Measurements from ENCODE around the gene IPO13. TPM values are rescaled to one million over a fixed set of nuclear protein-coding genes. Genes with fewer than 3 reads are reported as not detected.

IPO13 gene
- total RNA-seq, 4 donors from 2014 or later = 19.3 to 32.4 (median 20.5) TPM

- peak within 1 kb of the TSS; percentile 61 to 94 (median 74) for H3K4me3 ChIP-seq
- H3K4me1 ChIP-seq = peaks cover 49 to 74% (median 53%) of the 10 kb centered on the region in 3 donors
- TF ChIP-seq, protein P1, sequence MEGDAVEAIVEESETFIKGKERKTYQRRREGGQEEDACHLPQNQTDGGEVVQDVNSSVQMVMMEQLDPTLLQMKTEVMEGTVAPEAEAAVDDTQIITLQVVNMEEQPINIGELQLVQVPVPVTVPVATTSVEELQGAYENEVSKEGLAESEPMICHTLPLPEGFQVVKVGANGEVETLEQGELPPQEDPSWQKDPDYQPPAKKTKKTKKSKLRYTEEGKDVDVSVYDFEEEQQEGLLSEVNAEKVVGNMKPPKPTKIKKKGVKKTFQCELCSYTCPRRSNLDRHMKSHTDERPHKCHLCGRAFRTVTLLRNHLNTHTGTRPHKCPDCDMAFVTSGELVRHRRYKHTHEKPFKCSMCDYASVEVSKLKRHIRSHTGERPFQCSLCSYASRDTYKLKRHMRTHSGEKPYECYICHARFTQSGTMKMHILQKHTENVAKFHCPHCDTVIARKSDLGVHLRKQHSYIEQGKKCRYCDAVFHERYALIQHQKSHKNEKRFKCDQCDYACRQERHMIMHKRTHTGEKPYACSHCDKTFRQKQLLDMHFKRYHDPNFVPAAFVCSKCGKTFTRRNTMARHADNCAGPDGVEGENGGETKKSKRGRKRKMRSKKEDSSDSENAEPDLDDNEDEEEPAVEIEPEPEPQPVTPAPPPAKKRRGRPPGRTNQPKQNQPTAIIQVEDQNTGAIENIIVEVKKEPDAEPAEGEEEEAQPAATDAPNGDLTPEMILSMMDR (IDR thresholded peaks at IDR 0.05) = no peak
- TF ChIP-seq POLR2A (IDR thresholded peaks at IDR 0.05) = no peak
- DNase-seq = no peak
- 29 to 45% methylated on average over 7 of the region's 54 CpGs for WGBS, 2 donors
- H3K9me3 ChIP-seq = no peaks in the 10 kb centered on the region
- intact Hi-C loops (cut with DNase I) = no loop called here
- peak within 1 kb of the TSS; percentile 67 to 84 (median 80) for H3K27ac ChIP-seq
- peaks cover 12 to 49% (median 15%) of the 10 kb centered on the region in 3 donors for H3K36me3 ChIP-seq
- no peaks in the 10 kb centered on the region for H3K27me3 ChIP-seq
Measured at GRCh38 chr1:43978551-43979260, 32.0 kb downstream of the IPO13 start, which contains the start of gene B4GALT2. B4GALT2 (plus strand) TSS chr1:43979210; CDS start chr1:43981161, 1,951 bp downstream.

- intact Hi-C loops (cut with DNase I) = no loop called here
- no peak for TF ChIP-seq POLR2A (IDR thresholded peaks at IDR 0.05)
- TF ChIP-seq, protein P1 (IDR thresholded peaks at IDR 0.05) = no peak
- DNase-seq = no peak
- Histone ChIP-seq H3K4me1 (peaks cover 44 to 69% (median 49%) of the 10 kb centered on the region in 3 donors), H3K36me3 (peaks cover 12 to 53% (median 15%) of the 10 kb centered on the region in 3 donors), H3K27me3 (no peaks in the 10 kb centered on the region), H3K9me3 (no peaks in the 10 kb centered on the region), H3K4me3 (peak overlapping the region; percentile 61 to 94 (median 74)), H3K27ac (peak overlapping the region; percentile 47 to 84 (median 80))
- WGBS, 2 donors = no CpG with 5 or more reads among the region's 45 CpGs
Measured at GRCh38 chr1:43979261-43979527, 32.4 kb downstream of the IPO13 start.

DNA sequence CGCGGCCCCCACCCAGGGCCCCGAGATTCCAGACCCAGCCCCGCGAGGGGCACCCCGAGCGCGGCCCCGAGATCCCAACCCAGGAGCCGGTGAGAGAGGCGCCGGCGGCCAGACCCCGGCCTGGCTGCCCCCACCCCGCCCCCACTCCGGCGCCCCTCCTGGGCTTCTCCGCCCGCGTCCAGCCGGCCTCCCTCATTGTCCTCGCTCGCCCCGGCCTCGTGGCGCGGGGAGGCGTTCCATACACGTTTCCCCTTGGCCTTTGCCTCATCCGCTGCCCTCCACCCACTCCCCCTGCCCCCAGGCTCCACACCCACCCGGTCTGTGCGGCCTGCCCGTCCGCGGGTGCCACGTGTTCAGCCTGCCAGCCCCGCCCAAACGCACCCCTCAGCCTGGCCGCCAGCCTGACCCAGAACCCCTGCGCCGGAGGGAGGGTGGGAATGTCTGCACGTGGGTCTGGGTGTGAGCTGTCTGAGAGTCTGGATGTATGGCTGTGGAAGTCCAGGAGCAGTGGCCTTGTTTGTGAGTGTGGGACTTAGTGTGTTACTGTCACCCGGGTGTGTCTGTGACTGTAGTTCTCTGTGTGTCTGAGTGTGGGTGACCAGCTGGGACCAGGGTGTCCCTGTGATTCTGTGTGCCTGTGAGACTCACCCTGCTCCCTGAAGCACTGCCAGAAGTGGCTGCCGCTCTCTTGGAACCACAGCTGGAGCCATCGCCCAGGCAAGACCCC lies 32.9 kb downstream of the IPO13 start:
- 11% methylated on average over 1 to 7 of the region's 45 CpGs for WGBS, 2 donors
- peak overlapping the region; percentile 47 to 84 (median 80) for H3K27ac ChIP-seq
- H3K36me3 ChIP-seq = peaks cover 12 to 58% (median 15%) of the 10 kb centered on the region in 3 donors
- H3K4me1 ChIP-seq = peaks cover 43 to 66% (median 47%) of the 10 kb centered on the region in 3 donors
- H3K9me3 ChIP-seq = no peaks in the 10 kb centered on the region
- peak overlapping the region; percentile 61 to 94 (median 74) for H3K4me3 ChIP-seq
- intact Hi-C loops (cut with DNase I) = no loop called here
- TF ChIP-seq POLR2A (IDR thresholded peaks at IDR 0.05) = no peak
- TF ChIP-seq, protein P1 (IDR thresholded peaks at IDR 0.05) = no peak
- no peaks in the 10 kb centered on the region for H3K27me3 ChIP-seq
- DNase-seq = no peak

DNA sequence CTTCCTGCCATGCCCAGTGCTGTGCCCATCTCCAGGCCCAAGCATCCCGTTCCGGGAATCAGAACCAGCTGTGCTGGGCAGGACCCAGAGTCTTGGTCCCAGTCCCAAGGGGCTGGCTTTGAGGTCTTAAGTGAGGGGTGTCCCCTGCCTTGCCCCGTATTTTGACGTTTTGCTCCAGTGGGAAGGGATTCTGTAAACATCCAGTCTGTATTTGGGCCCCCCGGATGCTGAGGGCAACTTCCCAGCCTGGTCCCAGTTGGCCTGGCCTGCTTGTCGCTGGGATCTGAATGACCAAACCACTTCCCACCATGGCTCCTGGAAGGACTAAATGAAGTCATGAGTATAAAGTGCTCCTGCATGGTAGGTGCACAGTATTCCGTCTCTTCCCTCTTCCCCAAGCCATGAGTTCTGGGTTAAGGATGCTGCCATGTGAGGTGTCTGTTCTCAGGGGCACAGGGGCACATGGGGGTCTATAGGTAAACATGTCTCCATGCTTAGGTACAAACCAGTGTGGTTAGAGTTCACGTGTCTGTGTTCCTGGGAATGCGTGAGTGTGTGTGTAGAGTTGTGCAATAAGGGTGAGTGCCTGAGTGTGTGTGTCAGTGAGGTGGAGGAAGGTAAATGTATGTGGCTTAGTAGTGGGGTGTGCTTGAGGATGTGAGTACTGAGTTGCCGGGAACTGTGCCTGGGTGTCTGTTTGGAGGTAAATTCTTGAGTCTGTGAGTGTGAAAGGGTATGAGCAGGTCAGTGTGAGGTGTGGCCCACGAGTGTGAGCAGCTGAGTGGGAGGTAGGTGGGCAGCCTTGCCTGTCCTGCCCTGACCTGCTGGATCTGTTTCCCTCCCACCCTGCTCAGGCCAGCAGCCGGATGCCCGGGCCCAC lies 33.7 kb downstream of the IPO13 start:
- no peak for TF ChIP-seq POLR2A (IDR thresholded peaks at IDR 0.05)
- TF ChIP-seq, protein P1 (IDR thresholded peaks at IDR 0.05) = no peak
- H3K9me3 ChIP-seq = no peaks in the 10 kb centered on the region
- DNase-seq = no peak
- H3K36me3 ChIP-seq = peaks cover 12 to 66% (median 18%) of the 10 kb centered on the region in 3 donors
- H3K4me1 ChIP-seq = peaks cover 43 to 64% (median 45%) of the 10 kb centered on the region in 3 donors
- WGBS, 2 donors = 40 to 59% methylated on average over 7 to 10 of the region's 13 CpGs
- H3K27ac ChIP-seq = peak overlapping the region; percentile 47 to 84 (median 80)
- H3K27me3 ChIP-seq = no peaks in the 10 kb centered on the region
- peak overlapping the region; percentile 61 to 94 (median 74) for H3K4me3 ChIP-seq
- intact Hi-C loops (cut with DNase I) = no loop called here

Data from esophagus squamous epithelium (tissue), 5 donors.